WTC11 (cell line): ENCODE results near the gene YBX2. TPM values are rescaled to one million over a fixed set of nuclear protein-coding genes. Genes with fewer than 3 reads are reported as not detected.

Experiments used
- ATAC-seq: fragments of 200-7000 bp; cut with Tn5 transposase; 2 replicates; pipeline ENCODE4 v1.10.0; 2021; ENCODE audit warnings: mild to moderate bottlenecking, moderate library complexity
- CTCF ChIA-PET: fragments of 300-600 bp; sonication (Branson Sonifier 250); formaldehyde crosslinking; loops from one replicate; lab custom pipeline; 2021; ENCODE audit warnings: antibody characterized with exemption; lab: Charles Lee
- POLR2A ChIA-PET: fragments of 350-600 bp; sonication (Branson Sonifier 250); formaldehyde crosslinking; loops from one replicate; lab custom pipeline; 2021; ENCODE audit warnings: antibody characterized with exemption; lab: Charles Lee
- DNase-seq: peaks from one replicate; pipeline ENCODE4 v3.0.0; 2021; ENCODE audit warnings: low spot score
- H3K27ac Mint-ChIP-seq: 2 replicates; pipeline ENCODE4 v1.8.0; 2021; ENCODE audit warnings: mixed read lengths
- H3K27me3 Mint-ChIP-seq: 2 replicates; pipeline ENCODE4 v1.8.0; 2021; ENCODE audit warnings: low read depth, mild to moderate bottlenecking, moderate library complexity, mixed read lengths
- H3K36me3 Mint-ChIP-seq: 2 replicates; pipeline ENCODE4 v1.8.0; 2021; ENCODE audit warnings: mixed read lengths
- H3K4me1 Mint-ChIP-seq: 2 replicates; pipeline ENCODE4 v1.8.0; 2022; ENCODE audit warnings: mixed read lengths
- H3K4me3 Mint-ChIP-seq: 2 replicates; pipeline ENCODE4 v1.8.0; 2021; ENCODE audit warnings: mild to moderate bottlenecking, moderate library complexity, mixed read lengths
- H3K9me3 Mint-ChIP-seq: 2 replicates; pipeline ENCODE4 v1.8.0; 2021; ENCODE audit warnings: mixed read lengths
- ARID4B ChIP-seq: sonication (generic); formaldehyde crosslinking; IDR thresholded peaks from 2 replicates; pipeline ENCODE4 v1.8.0; 2023; ENCODE audit warnings: missing genetic modification reagents, mild to moderate bottlenecking, borderline replicate concordance
- CDX4 ChIP-seq: fragments of 250-450 bp; sonication (Bioruptor Pico); IDR thresholded peaks from 2 replicates; pipeline ENCODE4 v1.9.0; 2021; ENCODE audit warnings: moderate library complexity, mild to moderate bottlenecking, inconsistent platforms, borderline replicate concordance
- CREB1 ChIP-seq: sonication (generic); formaldehyde crosslinking; IDR thresholded peaks from 2 replicates; pipeline ENCODE4 v1.8.0; 2023; ENCODE audit warnings: mild to moderate bottlenecking, missing genetic modification reagents
- CREM ChIP-seq: sonication (generic); formaldehyde crosslinking; IDR thresholded peaks from 2 replicates; pipeline ENCODE4 v1.8.1; 2022; ENCODE audit warnings: mild to moderate bottlenecking, missing genetic modification reagents, moderate library complexity
- FOXJ3 ChIP-seq: sonication (generic); formaldehyde crosslinking; IDR thresholded peaks from 2 replicates; pipeline ENCODE4 v1.9.0; 2021; ENCODE audit warnings: missing genetic modification reagents, mild to moderate bottlenecking, borderline replicate concordance
- MAX ChIP-seq: sonication (generic); formaldehyde crosslinking; IDR thresholded peaks from 2 replicates; pipeline ENCODE4 v1.8.0; 2022; ENCODE audit warnings: mild to moderate bottlenecking, missing genetic modification reagents
- NFYB ChIP-seq: sonication (generic); formaldehyde crosslinking; conservative IDR thresholded peaks from 2 replicates; pipeline ENCODE4 v1.8.0; 2022; ENCODE audit warnings: low read depth, missing genetic modification reagents
- NR1H2 ChIP-seq: sonication (generic); formaldehyde crosslinking; IDR thresholded peaks from 2 replicates; pipeline ENCODE4 v1.9.0; 2021; ENCODE audit warnings: mild to moderate bottlenecking, moderate library complexity, missing genetic modification reagents
- NR2C2 ChIP-seq: sonication (generic); formaldehyde crosslinking; IDR thresholded peaks from 2 replicates; pipeline ENCODE4 v1.8.0; 2022; ENCODE audit warnings: mild to moderate bottlenecking, missing genetic modification reagents
- NR3C1 ChIP-seq: sonication (generic); formaldehyde crosslinking; conservative IDR thresholded peaks from 2 replicates; pipeline ENCODE4 v1.8.1; 2023; ENCODE audit warnings: low read depth, mild to moderate bottlenecking, missing genetic modification reagents
- PRDM15 ChIP-seq: sonication (generic); formaldehyde crosslinking; IDR thresholded peaks from 2 replicates; pipeline ENCODE4 v1.8.0; 2022; ENCODE audit warnings: missing genetic modification reagents
- RORB ChIP-seq: fragments of 250-450 bp; sonication (Bioruptor Pico); IDR thresholded peaks from 2 replicates; pipeline ENCODE4 v1.9.0; 2021; ENCODE audit warnings: mild to moderate bottlenecking
- STAT6 ChIP-seq: sonication (generic); formaldehyde crosslinking; conservative IDR thresholded peaks from 2 replicates; pipeline ENCODE4 v1.8.1; 2023; ENCODE audit warnings: mild to moderate bottlenecking, low read depth, missing genetic modification reagents, moderate library complexity
- TEAD1 ChIP-seq: sonication (generic); formaldehyde crosslinking; IDR thresholded peaks from 2 replicates; pipeline ENCODE4 v1.8.0; 2022; ENCODE audit warnings: mild to moderate bottlenecking, missing genetic modification reagents
- USF2 ChIP-seq: sonication (generic); formaldehyde crosslinking; IDR thresholded peaks from 2 replicates; pipeline ENCODE4 v1.8.1; 2023; ENCODE audit warnings: mild to moderate bottlenecking, missing genetic modification reagents, moderate library complexity
- ZNF416 ChIP-seq: fragments of 250-450 bp; sonication (Bioruptor Pico); IDR thresholded peaks from 2 replicates; pipeline ENCODE4 v1.9.0; 2021; ENCODE audit warnings: mild to moderate bottlenecking, inconsistent platforms
- ZSCAN18 ChIP-seq: fragments of 250-450 bp; sonication (Bioruptor Pico); IDR thresholded peaks from 2 replicates; pipeline ENCODE4 v2.1.2; 2022; ENCODE audit warnings: mild to moderate bottlenecking, moderate library complexity
- total RNA-seq: library from RNA; stranded (reverse); gene quantifications from 3 replicates; pipeline ENCODE4 v1.2.3, GENCODE V29; 2021

The YBX2 gene
- total RNA-seq, 1 experiment from 2014 or later, result 26.8 TPM

- no peak for TF ChIP-seq ZSCAN18
- peak; percentile 5; the same call in 1 of the 2 replicates for TF ChIP-seq USF2 (CRISPR knock-in tag)
- no peak for TF ChIP-seq ZNF416 (CRISPR knock-in tag)
- TF ChIP-seq RORB (CRISPR knock-in tag), result no peak
- TF ChIP-seq STAT6 (CRISPR knock-in tag), result no peak
Observed at GRCh38 chr17:7261379-7262191, 32.9 kb downstream of the YBX2 start (continued).

GRCh38 chr17:7260651-7261378, 33.6 kb downstream of the YBX2 start:
- POLR2A ChIA-PET, result interaction anchor here (1.1 to 1.2 kb wide), 2 partner anchors 20 to 41 kb away, joined by 3 to 9 read pairs; partner anchors contain the start of genes ACADVL and DLG4
- H3K4me1 Mint-ChIP-seq, result peaks cover 18% of the 10 kb centered on the region
- TF ChIP-seq PRDM15 (CRISPR knock-in tag) (peak; percentile 53; the same call in 1 of the 2 replicates), NR1H2 (CRISPR knock-in tag) (no peak), NR2C2 (CRISPR knock-in tag) (no peak), FOXJ3 (no peak), NR3C1 (CRISPR knock-in tag) (no peak; the same call in 1 of the 2 replicates), MAX (peak; percentile 62; the same call in 1 of the 2 replicates), CREM (CRISPR knock-in tag) (no peak; the same call in 1 of the 2 replicates), ARID4B (no peak; the same call in none of the 2 replicates), CREB1 (no peak), CDX4 (CRISPR knock-in tag) (no peak), TEAD1 (CRISPR knock-in tag) (no peak; the same call in 1 of the 2 replicates), NFYB (CRISPR knock-in tag) (no peak)

More at GRCh38 chr17:7260651-7261378, 33.6 kb downstream of the YBX2 start:
- ATAC-seq (peak; percentile 27), DNase-seq (peak; percentile 89)
- H3K9me3 Mint-ChIP-seq, result no peaks in the 10 kb centered on the region
- H3K27ac Mint-ChIP-seq, result peak overlapping the region; percentile 94
- H3K4me3 Mint-ChIP-seq, result peak overlapping the region; percentile 78
- peaks cover 15% of the 10 kb centered on the region for H3K36me3 Mint-ChIP-seq
- CTCF ChIA-PET, result interaction anchor here (1.1 to 1.2 kb wide), 3 partner anchors 12 to 36 kb away, joined by 3 to 4 read pairs (median 4); no protein-coding TSS in a partner anchor
- H3K27me3 Mint-ChIP-seq, result no peaks in the 10 kb centered on the region
